Mesenchymal stem cell (in vitro differentiated cells and primary cell): ENCODE results near the gene GNA15.
A peak's percentile ranks its signal among the peaks of the same experiment; 100 is the strongest.
"Not testable (repeated sequence)": the region's sequence is repeated elsewhere in the genome, so short reads cannot be mapped to it uniquely, and the experiment has no call there.

Source experiments
- DNase-seq: peaks from one replicate; pipeline ENCODE4 v3.0.0-alpha.2; 2013
- H2AFZ ChIP-seq: one replicate; pipeline ENCODE4 v1.6.1; 2013; ENCODE audit warnings: low read depth, mild to moderate bottlenecking, control low read depth, inconsistent platforms, low read length, moderate library complexity
- H2AK5ac ChIP-seq: 2 replicates; pipeline ENCODE4 v1.6.1; 2013; ENCODE audit warnings: low read length, moderate library complexity, mild to moderate bottlenecking, inconsistent platforms; ENCODE audit not compliant: severe bottlenecking
- H2BK120ac ChIP-seq: one replicate; pipeline ENCODE4 v1.6.1; 2013; ENCODE audit warnings: low read depth, mild to moderate bottlenecking, inconsistent platforms, low read length, moderate library complexity
- H2BK12ac ChIP-seq, 2 experiments: one replicate each; pipeline ENCODE4 v1.6.1; 2013; ENCODE audit warnings: inconsistent platforms in 2 of 2, low read length in 2 of 2, mild to moderate bottlenecking in 2 of 2, moderate library complexity in 2 of 2, control low read depth in 1 of 2
- H2BK15ac ChIP-seq: one replicate; pipeline ENCODE4 v1.6.1; 2013; ENCODE audit warnings: mild to moderate bottlenecking, low read depth, inconsistent platforms; ENCODE audit not compliant: poor library complexity, severe bottlenecking
- H2BK5ac ChIP-seq: 2 replicates; pipeline ENCODE4 v1.6.1; 2013; ENCODE audit warnings: low read depth, mild to moderate bottlenecking, low read length, control low read depth, inconsistent platforms; ENCODE audit not compliant: poor library complexity, severe bottlenecking
- H3K14ac ChIP-seq, 2 experiments: one replicate each; pipeline ENCODE4 v1.6.1; 2013; ENCODE audit warnings: inconsistent platforms in 2 of 2, low read length in 2 of 2, control low read depth in 1 of 2, mild to moderate bottlenecking in 1 of 2, moderate library complexity in 1 of 2
- H3K18ac ChIP-seq, 2 experiments: one replicate each; pipeline ENCODE4 v1.6.1; 2013; ENCODE audit warnings: inconsistent platforms in 2 of 2, low read length in 2 of 2, control low read depth in 1 of 2, low read depth in 1 of 2, mild to moderate bottlenecking in 1 of 2
- H3K23ac ChIP-seq, 2 experiments: one replicate each; pipeline ENCODE4 v1.6.1; 2013; ENCODE audit warnings: inconsistent platforms in 2 of 2, low read length in 2 of 2, mild to moderate bottlenecking in 2 of 2, moderate library complexity in 2 of 2, control low read depth in 1 of 2
- H3K27ac ChIP-seq: 2 replicates; pipeline ENCODE4 v1.5.1; 2013; ENCODE audit warnings: mild to moderate bottlenecking, moderate library complexity, low read length, control low read depth, inconsistent platforms; ENCODE audit not compliant: poor library complexity, severe bottlenecking
- H3K27me3 ChIP-seq, 2 experiments: 2 replicates each; pipeline versions ENCODE4 v1.6.1 to v1.7.0; 2013; ENCODE audit warnings: low read length in 2 of 2, mild to moderate bottlenecking in 2 of 2, moderate library complexity in 2 of 2, control low read depth in 1 of 2, inconsistent platforms in 1 of 2; ENCODE audit not compliant: control insufficient read depth in 1 of 2, insufficient read depth in 1 of 2
- H3K36me3 ChIP-seq, 2 experiments: 2 replicates each; pipeline versions ENCODE4 v1.6.1 to v1.7.0; 2013; ENCODE audit warnings: low read length in 2 of 2, control low read depth in 1 of 2, inconsistent platforms in 1 of 2, low read depth in 1 of 2, mild to moderate bottlenecking in 1 of 2; ENCODE audit not compliant: insufficient read depth in 2 of 2, control insufficient read depth in 1 of 2
- H3K4ac ChIP-seq, 2 experiments: one replicate each; pipeline ENCODE4 v1.6.1; 2013; ENCODE audit warnings: inconsistent platforms in 2 of 2, low read length in 2 of 2, mild to moderate bottlenecking in 2 of 2, moderate library complexity in 2 of 2, control low read depth in 1 of 2, low read depth in 1 of 2
- H3K4me1 ChIP-seq: 2 replicates; pipeline ENCODE4 v1.6.1; 2013; ENCODE audit warnings: low read depth, low read length, control low read depth; ENCODE audit not compliant: control insufficient read depth, insufficient read depth
- H3K4me2 ChIP-seq: 2 replicates; pipeline ENCODE4 v1.6.1; 2013; ENCODE audit warnings: low read length, mild to moderate bottlenecking, inconsistent platforms; ENCODE audit not compliant: poor library complexity, severe bottlenecking
- H3K4me3 ChIP-seq, 2 experiments: 2 replicates each; pipeline versions ENCODE4 v1.5.1 to v1.7.0; 2013; ENCODE audit warnings: low read length in 2 of 2, mild to moderate bottlenecking in 2 of 2, control low read depth in 1 of 2, low read depth in 1 of 2; ENCODE audit not compliant: insufficient read depth in 1 of 2
- H3K79me1 ChIP-seq: replicated peaks from 2 replicates; pipeline ENCODE4 v1.6.1; 2013; ENCODE audit warnings: mild to moderate bottlenecking, control low read depth, low read length, inconsistent platforms; ENCODE audit not compliant: poor library complexity, severe bottlenecking
- H3K9ac ChIP-seq: 2 replicates; pipeline ENCODE4 v1.7.0; 2013; ENCODE audit warnings: mild to moderate bottlenecking, low read length, moderate library complexity
- H3K9me3 ChIP-seq: 2 replicates; pipeline ENCODE4 v1.7.0; 2013; ENCODE audit warnings: mild to moderate bottlenecking, low read length; ENCODE audit not compliant: control insufficient read depth
- H4K8ac ChIP-seq: one replicate; pipeline ENCODE4 v1.6.1; 2013; ENCODE audit warnings: inconsistent platforms, mild to moderate bottlenecking, low read length, moderate library complexity
- H4K91ac ChIP-seq: one replicate; pipeline ENCODE4 v1.6.1; 2013; ENCODE audit warnings: mild to moderate bottlenecking, low read length, inconsistent platforms
- WGBS: methylation state at CpG from one replicate; pipeline ENCODE4 v1.1.7; 2013; ENCODE audit warnings: mixed read lengths; 5-methylcytosine and 5-hydroxymethylcytosine counted together

The GNA15 gene

DNA sequence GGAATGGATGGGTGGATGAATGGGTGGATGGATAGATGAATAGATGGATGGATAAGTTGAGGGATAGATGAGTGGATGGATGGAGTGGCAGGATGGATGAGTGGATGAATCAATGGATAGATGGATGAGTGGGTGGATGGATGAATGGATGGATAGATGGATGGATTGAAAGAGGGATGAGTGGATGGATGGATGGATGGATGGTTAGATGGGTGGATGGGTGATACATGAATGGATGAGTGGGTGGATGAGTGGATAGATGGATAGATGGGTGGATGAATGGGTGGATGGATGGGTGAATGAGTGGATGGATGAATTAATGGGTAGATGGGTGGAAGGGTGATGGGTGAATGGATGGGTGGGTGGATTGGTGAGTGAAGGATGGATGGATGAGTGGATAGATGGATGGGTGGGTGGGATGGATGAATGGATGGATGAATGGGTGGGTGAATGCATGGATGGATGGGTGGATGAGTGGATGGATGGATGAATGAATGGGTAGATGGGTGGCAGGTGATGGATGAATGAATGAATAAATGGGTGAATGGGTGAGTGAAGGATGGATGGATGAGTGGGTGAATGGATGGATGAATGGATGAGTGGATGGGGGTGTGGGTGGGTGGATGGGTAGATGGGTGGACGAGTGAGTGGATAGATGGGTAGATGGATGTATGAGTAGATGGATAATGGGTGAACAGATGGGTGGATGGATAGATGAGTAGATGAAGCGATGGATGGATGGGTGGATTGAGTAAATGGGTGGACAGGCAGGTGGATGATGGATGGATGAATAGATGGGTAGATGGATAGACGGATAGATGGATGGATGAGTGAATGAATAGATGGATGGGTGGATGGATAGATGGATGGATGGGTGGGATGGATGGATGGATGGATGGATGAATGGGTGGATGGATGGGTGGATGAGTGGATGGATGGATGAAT is 17.7 kb downstream of the GNA15 start:
- Histone ChIP-seq H3K79me1 (no peaks in the 10 kb centered on the region), H3K23ac (no peak overlapping the region), H3K9ac (no peak overlapping the region), H3K4me2 (no peak overlapping the region), H2BK120ac (no peak overlapping the region), H3K27me3 (peaks cover 0 to 10% of the 10 kb centered on the region in 2 experiments), H2BK12ac (peak overlapping the region in 1 of 2 experiments; percentile 10), H2AK5ac (no peak overlapping the region), H3K4me3 (no peak overlapping the region), H3K27ac (no peak overlapping the region), H4K8ac (no peak overlapping the region), H2AFZ (no peak overlapping the region), H2BK15ac (no peak overlapping the region), H3K14ac (no peak overlapping the region), H3K4ac (no peak overlapping the region), H3K36me3 (peaks cover 0 to 6% of the 10 kb centered on the region in 2 experiments), H2BK5ac (no peak overlapping the region), H3K4me1 (peaks cover 10% of the 10 kb centered on the region), H3K18ac (no peak overlapping the region), H4K91ac (no peak overlapping the region), H3K9me3 (no peaks in the 10 kb centered on the region)
- WGBS, result 95% methylated on average over 3 of the region's 3 CpGs
- no peak for DNase-seq

DNA sequence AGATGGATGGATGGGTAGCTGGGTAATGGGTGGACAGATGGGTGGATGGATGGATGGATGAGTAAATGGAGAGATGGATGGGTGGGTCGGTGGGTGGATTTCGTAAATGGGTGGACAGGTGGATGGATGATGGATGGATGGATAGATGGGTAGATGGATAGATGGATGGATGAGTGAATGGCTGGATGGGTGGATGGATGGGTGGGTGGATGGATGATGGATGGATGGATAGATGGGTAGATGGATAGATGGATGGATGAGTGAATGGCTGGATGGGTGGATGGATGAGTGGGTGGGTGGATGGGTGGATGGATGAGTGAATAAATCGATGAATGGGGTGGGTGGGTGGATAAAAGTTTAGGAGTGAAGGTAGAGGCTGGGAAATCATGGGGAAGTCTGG is 18.6 kb downstream of the GNA15 start:
- Histone ChIP-seq H3K18ac (peak overlapping the region; percentile 95 to 97), H4K8ac (peak overlapping the region; percentile 99), H2BK120ac (peak overlapping the region; percentile 94), H3K4me1 (peaks cover 10% of the 10 kb centered on the region), H3K4me3 (peak overlapping the region in 1 of 2 experiments; percentile 60), H3K4ac (peak overlapping the region; percentile 84 to 96), H3K9ac (peak overlapping the region; percentile 85), H2BK12ac (peak overlapping the region; percentile 69 to 96), H4K91ac (peak overlapping the region; percentile 95)
- not testable (repeated sequence) for H3K79me1 ChIP-seq, DNase-seq, H3K9me3 ChIP-seq, H3K14ac ChIP-seq, H3K23ac ChIP-seq, H3K27me3 ChIP-seq, H2BK15ac ChIP-seq, H2AK5ac ChIP-seq, H2AFZ ChIP-seq, H2BK5ac ChIP-seq, H3K4me2 ChIP-seq, H3K36me3 ChIP-seq, H3K27ac ChIP-seq
- 87% methylated on average over 3 of the region's 3 CpGs for WGBS

DNA sequence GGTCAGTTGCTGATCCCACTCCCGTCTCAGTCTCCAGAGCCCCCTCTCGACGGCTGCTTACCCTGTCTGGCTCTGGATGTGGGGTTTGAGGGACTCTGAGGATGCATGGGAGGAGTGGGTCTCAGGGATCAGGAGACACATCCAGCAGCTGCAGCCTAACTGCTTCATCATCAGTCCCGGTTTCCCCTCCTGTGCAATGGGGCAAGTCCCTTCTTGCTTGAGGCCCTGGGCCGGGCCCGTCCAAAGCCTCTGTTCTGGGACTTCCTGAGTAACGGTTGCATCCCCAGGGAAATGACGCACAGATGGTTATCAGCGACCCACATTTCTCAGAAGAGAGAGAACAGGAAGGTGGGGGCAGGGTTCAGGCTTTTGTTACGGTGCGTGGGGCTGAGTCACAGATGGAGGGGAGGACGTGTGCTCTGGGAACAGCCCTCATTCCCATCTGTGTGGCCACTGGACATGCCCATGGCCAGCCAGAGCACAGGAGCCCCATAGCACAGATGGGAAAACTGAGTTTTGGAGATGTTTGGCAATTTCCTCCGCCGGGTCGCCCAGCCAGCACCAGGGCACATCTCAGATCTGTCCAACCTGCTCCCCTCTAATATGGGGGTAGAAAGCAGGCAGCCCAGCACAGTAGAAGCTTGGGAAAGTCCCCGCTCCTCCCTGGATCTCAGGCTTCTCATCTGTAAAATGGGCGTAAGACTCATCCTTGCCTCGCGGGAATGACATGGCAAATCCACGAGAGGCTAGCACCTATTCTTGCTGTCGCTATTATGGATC is 19.3 kb downstream of the GNA15 start:
- peak; percentile 100 for DNase-seq
- peak overlapping the region in 1 of 2 experiments; percentile 75 for H3K14ac ChIP-seq
- no peak overlapping the region for H2AK5ac ChIP-seq
- peaks cover 10% of the 10 kb centered on the region for H3K4me1 ChIP-seq
- H3K4me2 ChIP-seq, result no peak overlapping the region
- peak overlapping the region in 1 of 2 experiments; percentile 60 for H3K4me3 ChIP-seq
- no peak overlapping the region for H2BK5ac ChIP-seq
- peak overlapping the region; percentile 94 for H2BK120ac ChIP-seq
- peak overlapping the region; percentile 95 to 97 for H3K18ac ChIP-seq
- peak overlapping the region; percentile 91 for H2BK15ac ChIP-seq
- H3K36me3 ChIP-seq, result no peaks in the 10 kb centered on the region
- peaks cover 0 to 9% of the 10 kb centered on the region in 2 experiments for H3K27me3 ChIP-seq
- no peaks in the 10 kb centered on the region for H3K79me1 ChIP-seq
- H3K27ac ChIP-seq, result peak overlapping the region; percentile 12
- H3K23ac ChIP-seq, result no peak overlapping the region
- H3K9ac ChIP-seq, result peak overlapping the region; percentile 85
- peak overlapping the region; percentile 84 to 96 for H3K4ac ChIP-seq
- WGBS, result 49% methylated on average over 19 of the region's 21 CpGs
- H2AFZ ChIP-seq, result peak overlapping the region; percentile 32
- peak overlapping the region; percentile 99 for H4K8ac ChIP-seq
- H3K9me3 ChIP-seq, result no peaks in the 10 kb centered on the region
- peak overlapping the region; percentile 95 for H4K91ac ChIP-seq
- peak overlapping the region; percentile 85 to 96 for H2BK12ac ChIP-seq
